K562 (cell line): ENCODE results near the gene TMEM45B. TPM values are rescaled to one million over a fixed set of nuclear protein-coding genes. Genes with fewer than 3 reads are reported as not detected.
A peak's percentile ranks its signal among the peaks of the same experiment; 100 is the strongest.

Experiments used
- ATAC-seq: fragments of 200-7000 bp; cut with Tn5 transposase; 3 replicates; pipeline ENCODE4 v1.9.1; 2020; ENCODE audit warnings: moderate library complexity
- BruUV-seq: library from RNA; stranded (reverse); fragments of 400-500 nt; replicated peaks from 2 replicates; lab custom pipeline; 2021; lab: Mats Ljungman, UMichigan
- CTCF ChIA-PET: fragments of 300-600 bp; formaldehyde crosslinking; extraction: SDS; loops from one replicate; lab custom pipeline; 2021; ENCODE audit warnings: low intra/inter-chr PET ratio; lab: Yijun Ruan, JAX
- POLR2A ChIA-PET: fragments of 300-600, 350-650 bp; sonication (Branson Sonifier 250); formaldehyde crosslinking; extraction: SDS; loops from one replicate; lab custom pipeline; 2021; ENCODE audit warnings: antibody characterized with exemption, inconsistent platforms; lab: Yijun Ruan, JAX
- DNase-seq, 4 experiments: peaks; one replicate each; pipeline versions ENCODE4 v3.0.0 to v3.0.0-alpha.2; 2011 to 2018; ENCODE audit warnings: low spot score in 3 of 4, mixed read lengths in 3 of 4; ENCODE audit errors: extremely low read depth in 1 of 4
- FAIRE-seq: peaks from 2 replicates; lab custom pipeline; 2011; peaks lifted over from hg19 to GRCh38; lab: Jason Lieb, UNC
- H2AFZ ChIP-seq: 2 replicates; pipeline ENCODE4 v1.6.0; 2011; ENCODE audit warnings: low read depth, low read length, control low read depth, inconsistent platforms
- H3K27ac ChIP-seq: fragments of 200-600 bp; 3 replicates; pipeline ENCODE4 v1.8.0; 2011; ENCODE audit warnings: low read depth, mild to moderate bottlenecking, control low read depth, inconsistent platforms, low read length, moderate library complexity, mixed read lengths; ENCODE audit errors: extremely low read depth
- H3K27me3 ChIP-seq, 2 experiments: fragments of 300-600 bp in 1 of 2; 2 replicates in 1 of 2; 3 replicates in 1 of 2; pipeline versions ENCODE4 v1.6.0 to v1.8.0; 2011; ENCODE audit warnings: inconsistent platforms in 2 of 2, low read length in 2 of 2, mild to moderate bottlenecking in 1 of 2, mixed read lengths in 1 of 2, moderate library complexity in 1 of 2; ENCODE audit not compliant: control insufficient read depth in 2 of 2, insufficient read depth in 2 of 2
- H3K36me3 ChIP-seq: fragments of 300-600 bp; 3 replicates; pipeline ENCODE4 v1.8.0; 2011; ENCODE audit warnings: mild to moderate bottlenecking, low read length, inconsistent platforms; ENCODE audit not compliant: control insufficient read depth, insufficient read depth
- H3K4me1 ChIP-seq, 2 experiments: fragments of 200-600 bp in 1 of 2; replicated peaks in 1 of 2; 2 replicates in 1 of 2; 3 replicates in 1 of 2; pipeline versions ENCODE4 v1.5.1 to v1.8.0; 2011; ENCODE audit warnings: inconsistent platforms in 2 of 2, low read length in 2 of 2, mild to moderate bottlenecking in 1 of 2, mixed read lengths in 1 of 2, moderate library complexity in 1 of 2; ENCODE audit not compliant: control insufficient read depth in 2 of 2, insufficient read depth in 2 of 2
- H3K4me2 ChIP-seq: 2 replicates; pipeline ENCODE4 v1.6.1; 2011; ENCODE audit warnings: low read length, control low read depth, inconsistent platforms, mixed read lengths; ENCODE audit not compliant: insufficient read depth
- H3K4me3 ChIP-seq: fragments of 200-600 bp; sonication (generic), shearing (Covaris generic); 2 replicates; pipeline ENCODE4 v1.5.1; 2016; ENCODE audit warnings: control low read depth, inconsistent platforms
- H3K79me2 ChIP-seq: fragments of 200-600 bp; 3 replicates; pipeline ENCODE4 v1.8.0; 2011; ENCODE audit warnings: low read length, inconsistent platforms; ENCODE audit not compliant: control insufficient read depth, insufficient read depth
- H3K9ac ChIP-seq, 2 experiments: 2 replicates each; pipeline versions ENCODE4 v1.6.0 to v1.6.1; 2011; ENCODE audit warnings: low read depth in 2 of 2, low read length in 2 of 2, control low read depth in 1 of 2, inconsistent platforms in 1 of 2, mild to moderate bottlenecking in 1 of 2, mixed read lengths in 1 of 2; ENCODE audit not compliant: insufficient read depth in 1 of 2
- H3K9me1 ChIP-seq: one replicate; pipeline ENCODE4 v1.6.0; 2011; ENCODE audit warnings: inconsistent platforms, mild to moderate bottlenecking, low read length, moderate library complexity; ENCODE audit not compliant: control insufficient read depth, insufficient read depth
- H3K9me3 ChIP-seq: replicated peaks from 2 replicates; pipeline ENCODE4 v1.5.1; 2011; ENCODE audit warnings: low read depth, low read length, inconsistent platforms; ENCODE audit not compliant: control insufficient read depth, insufficient read depth
- H4K20me1 ChIP-seq: replicated peaks from 2 replicates; pipeline ENCODE4 v1.6.1; 2011; ENCODE audit warnings: low read length, inconsistent platforms, mixed read lengths; ENCODE audit not compliant: control insufficient read depth, insufficient read depth
- EHMT2 ChIP-seq: fragments of 450-650 bp; IDR thresholded peaks from 2 replicates; pipeline ENCODE4 v1.6.1; 2018; ENCODE audit warnings: antibody characterized with exemption
- ETV5 ChIP-seq: sonication (generic); formaldehyde crosslinking; IDR thresholded peaks from 2 replicates; pipeline ENCODE4 v1.4.0; 2020; ENCODE audit warnings: low read depth, mild to moderate bottlenecking, missing genetic modification reagents
- MBD2 ChIP-seq: sonication (generic); IDR thresholded peaks from 2 replicates; pipeline ENCODE4 v1.6.1; 2016; ENCODE audit warnings: low read depth, borderline replicate concordance
- PTTG1 ChIP-seq: fragments of 450-650 bp; IDR thresholded peaks from 2 replicates; pipeline ENCODE4 v1.6.1; 2016; ENCODE audit warnings: low read depth, mild to moderate bottlenecking, missing genetic modification characterization, missing compliant biosample characterization
- ZKSCAN1 ChIP-seq: fragments of 150-350 bp; IDR thresholded peaks from 2 replicates; pipeline ENCODE4 v1.6.1; 2016; ENCODE audit warnings: low read depth, low read length
- WGBS: fragments of 100-300 bp; shearing (Covaris generic); methylation state at CpG from one replicate; pipeline ENCODE4 v1.1.6; 2016; ENCODE audit warnings: low coverage, mixed read lengths; ENCODE audit not compliant: insufficient coverage; ENCODE audit errors: missing lambda C conversion rate; 5-methylcytosine and 5-hydroxymethylcytosine counted together
- in situ Hi-C: fragments of 300-500 bp; cut with MboI; formaldehyde crosslinking; loops from 4 replicates; pipeline ENCODE4 v1.15.0; 2018; ENCODE audit warnings: inconsistent platforms, mixed read lengths
- intact Hi-C: fragments of 100-400 bp; cut with micrococcal nuclease; formaldehyde crosslinking; loops from 2 replicates; pipeline ENCODE4 v1.14.2; 2022
- polyA plus RNA-seq, 8 experiments: library from polyadenylated mRNA; depleted of rRNA in 4 of 8; stranded (reverse) in 5 of 8; unstranded in 3 of 8; fragments of >200 nt; fragmentation: Nextera tagmentation in 2 of 8; fragmentation: Illumina TruSeq in 1 of 8; extraction: Ambion mirVana in 2 of 8; extraction: Trizol in 1 of 8; gene quantifications; 2 replicates each; pipeline versions ENCODE4 v1.2.1 to v1.2.3, GENCODE V29; 2011 to 2014; ENCODE audit warnings: inconsistent platforms in 1 of 8, missing spikeins in 1 of 8
- total RNA-seq, 7 experiments: library from RNA; depleted of rRNA in 6 of 7; stranded (reverse); fragments of >200 nt in 6 of 7; fragmentation: Illumina TruSeq in 2 of 7; extraction: Trizol in 2 of 7; gene quantifications; 2 replicates each; pipeline versions ENCODE4 v1.2.1 to v1.2.3, GENCODE V29; 2011 to 2021; ENCODE audit warnings: low replicate concordance in 1 of 7
- TF ChIP-seq, protein P1 (sequence below): fragments of 200-800 bp; sonication (Bioruptor generic); IDR thresholded peaks from 2 replicates; pipeline ENCODE4 v1.6.1; 2017; ENCODE audit warnings: missing genetic modification characterization, missing compliant biosample characterization
- TF ChIP-seq, protein P2 (sequence below): fragments of 250-450 bp; sonication (Bioruptor Pico); IDR thresholded peaks from 2 replicates; pipeline ENCODE4 v1.8.0; 2022; ENCODE audit warnings: inconsistent platforms
- TF ChIP-seq, protein P3 (sequence below), 2 experiments: fragments of 200-800 bp in 1 of 2; sonication (Bioruptor generic) in 1 of 2; sonication (generic) in 1 of 2; formaldehyde crosslinking in 1 of 2; IDR thresholded peaks in 1 of 2; conservative IDR thresholded peaks in 1 of 2; 2 replicates each; pipeline versions ENCODE4 v1.5.0 to v1.6.1; 2016 to 2020; ENCODE audit warnings: missing compliant biosample characterization in 1 of 2, missing genetic modification characterization in 1 of 2, missing genetic modification reagents in 1 of 2

The TMEM45B gene
- total and polyA plus RNA-seq, 9 of the 15 experiments (the other 6 are each of a cell fraction or from before 2014, with no cell fraction given): 0.07 TPM; not detected in 8

DNA sequence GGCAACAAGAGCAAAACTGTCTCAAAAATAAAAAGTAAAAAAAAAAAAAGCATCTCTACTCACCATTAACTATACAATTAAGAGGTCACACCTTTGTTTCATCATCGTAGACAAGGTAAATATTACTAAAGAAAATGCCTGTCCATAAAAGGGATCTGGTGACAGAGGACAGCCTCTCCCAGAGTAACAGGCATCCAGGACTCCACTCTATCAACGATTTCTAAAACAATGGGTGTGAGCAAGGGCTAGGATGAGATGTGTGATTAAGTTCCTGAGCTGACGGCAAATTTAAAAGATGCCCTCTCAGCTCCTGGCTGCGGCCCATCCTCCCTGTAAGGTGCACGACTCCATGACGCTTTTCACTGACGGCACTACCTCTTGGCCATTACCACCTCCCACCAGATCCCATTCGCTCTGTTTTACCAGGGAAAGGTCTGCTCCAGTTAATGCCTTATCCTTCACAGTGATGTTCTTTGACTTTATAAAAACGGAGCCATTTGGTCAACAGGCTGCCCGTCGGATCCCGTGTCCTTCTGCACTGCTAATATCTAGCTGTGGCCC is 2.3 kb upstream of the TMEM45B start:
- DNase-seq: no peak
- no peak for FAIRE-seq
- Histone ChIP-seq H3K4me2 (peak overlapping the region; percentile 66; the same call in 1 of the 2 replicates), H3K79me2 (no peaks in the 10 kb centered on the region), H3K4me1 (peaks cover 0 to 6% of the 10 kb centered on the region in 2 experiments; a peak in 2 of 5 replicates), H3K27ac (no peak overlapping the region), H3K27me3 (peaks cover 3 to 14% of the 10 kb centered on the region in 2 experiments; a peak in 2 of 5 replicates), H3K36me3 (no peaks in the 10 kb centered on the region), H4K20me1 (no peaks in the 10 kb centered on the region), H2AFZ (no peak overlapping the region), H3K9me3 (no peaks in the 10 kb centered on the region; the same call in 1 of the 2 replicates), H3K4me3 (no peak overlapping the region), H3K9ac (no peak overlapping the region), H3K9me1 (no peaks in the 10 kb centered on the region)
- no TSS peak for BruUV-seq
- ATAC-seq: no peak
- in situ Hi-C loops: no loop called here
- ChIA-PET POLR2A (interaction anchor here (0.6 to 1.2 kb wide), 2 partner anchors 11 to 448 kb away, joined by 3 to 6 read pairs; no protein-coding TSS in a partner anchor), CTCF (no interaction called here)
- TF ChIP-seq, protein P1, sequence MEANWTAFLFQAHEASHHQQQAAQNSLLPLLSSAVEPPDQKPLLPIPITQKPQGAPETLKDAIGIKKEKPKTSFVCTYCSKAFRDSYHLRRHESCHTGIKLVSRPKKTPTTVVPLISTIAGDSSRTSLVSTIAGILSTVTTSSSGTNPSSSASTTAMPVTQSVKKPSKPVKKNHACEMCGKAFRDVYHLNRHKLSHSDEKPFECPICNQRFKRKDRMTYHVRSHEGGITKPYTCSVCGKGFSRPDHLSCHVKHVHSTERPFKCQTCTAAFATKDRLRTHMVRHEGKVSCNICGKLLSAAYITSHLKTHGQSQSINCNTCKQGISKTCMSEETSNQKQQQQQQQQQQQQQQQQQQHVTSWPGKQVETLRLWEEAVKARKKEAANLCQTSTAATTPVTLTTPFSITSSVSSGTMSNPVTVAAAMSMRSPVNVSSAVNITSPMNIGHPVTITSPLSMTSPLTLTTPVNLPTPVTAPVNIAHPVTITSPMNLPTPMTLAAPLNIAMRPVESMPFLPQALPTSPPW (CRISPR knock-in tag): no peak
- TF ChIP-seq ETV5 (CRISPR knock-in tag) (no peak), MBD2 (no peak), EHMT2 (no peak), ZKSCAN1 (no peak), PTTG1 (tag) (no peak)
- TF ChIP-seq, protein P2, sequence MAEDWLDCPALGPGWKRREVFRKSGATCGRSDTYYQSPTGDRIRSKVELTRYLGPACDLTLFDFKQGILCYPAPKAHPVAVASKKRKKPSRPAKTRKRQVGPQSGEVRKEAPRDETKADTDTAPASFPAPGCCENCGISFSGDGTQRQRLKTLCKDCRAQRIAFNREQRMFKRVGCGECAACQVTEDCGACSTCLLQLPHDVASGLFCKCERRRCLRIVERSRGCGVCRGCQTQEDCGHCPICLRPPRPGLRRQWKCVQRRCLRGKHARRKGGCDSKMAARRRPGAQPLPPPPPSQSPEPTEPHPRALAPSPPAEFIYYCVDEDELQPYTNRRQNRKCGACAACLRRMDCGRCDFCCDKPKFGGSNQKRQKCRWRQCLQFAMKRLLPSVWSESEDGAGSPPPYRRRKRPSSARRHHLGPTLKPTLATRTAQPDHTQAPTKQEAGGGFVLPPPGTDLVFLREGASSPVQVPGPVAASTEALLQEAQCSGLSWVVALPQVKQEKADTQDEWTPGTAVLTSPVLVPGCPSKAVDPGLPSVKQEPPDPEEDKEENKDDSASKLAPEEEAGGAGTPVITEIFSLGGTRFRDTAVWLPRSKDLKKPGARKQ (CRISPR knock-in tag): no peak
- TF ChIP-seq, protein P3, sequence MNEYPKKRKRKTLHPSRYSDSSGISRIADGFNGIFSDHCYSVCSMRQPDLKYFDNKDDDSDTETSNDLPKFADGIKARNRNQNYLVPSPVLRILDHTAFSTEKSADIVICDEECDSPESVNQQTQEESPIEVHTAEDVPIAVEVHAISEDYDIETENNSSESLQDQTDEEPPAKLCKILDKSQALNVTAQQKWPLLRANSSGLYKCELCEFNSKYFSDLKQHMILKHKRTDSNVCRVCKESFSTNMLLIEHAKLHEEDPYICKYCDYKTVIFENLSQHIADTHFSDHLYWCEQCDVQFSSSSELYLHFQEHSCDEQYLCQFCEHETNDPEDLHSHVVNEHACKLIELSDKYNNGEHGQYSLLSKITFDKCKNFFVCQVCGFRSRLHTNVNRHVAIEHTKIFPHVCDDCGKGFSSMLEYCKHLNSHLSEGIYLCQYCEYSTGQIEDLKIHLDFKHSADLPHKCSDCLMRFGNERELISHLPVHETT (CRISPR knock-in tag; conservative IDR thresholded peaks at IDR 0.05 in 1 of 2, IDR thresholded peaks at IDR 0.05 in 1 of 2): no peak
- intact Hi-C loops: no loop called here
- 7% methylated on average over 12 of the region's 12 CpGs for WGBS
